Lower lobe of right lung (tissue), 2 donors: Measurements from ENCODE around the gene DDIT4L. TPM values are rescaled to one million over a fixed set of nuclear protein-coding genes. Genes with fewer than 3 reads are reported as not detected.

Experiments used
- ATAC-seq, 2 donors: fragments of 200-7000 bp; cut with Tn5 transposase; one replicate each; pipeline ENCODE4 v1.9.1; 2020 to 2022; ENCODE audit warnings: mild to moderate bottlenecking in 2 of 2, moderate library complexity in 2 of 2
- DNase-seq: peaks from one replicate; pipeline ENCODE4 v3.0.0-alpha.2; 2020
- H3K27ac ChIP-seq: fragments of 200-600 bp; one replicate; pipeline ENCODE4 v1.8.0; 2022
- H3K27me3 ChIP-seq: fragments of 200-600 bp; one replicate; pipeline ENCODE4 v1.8.0; 2022; ENCODE audit warnings: low read depth
- H3K36me3 ChIP-seq: fragments of 200-600 bp; one replicate; pipeline ENCODE4 v1.8.0; 2022; ENCODE audit warnings: mild to moderate bottlenecking
- H3K4me1 ChIP-seq: fragments of 200-600 bp; one replicate; pipeline ENCODE4 v1.8.0; 2022
- H3K4me3 ChIP-seq: fragments of 200-600 bp; one replicate; pipeline ENCODE4 v1.8.0; 2022; ENCODE audit warnings: mild to moderate bottlenecking
- H3K9me3 ChIP-seq: fragments of 200-600 bp; one replicate; pipeline ENCODE4 v1.8.0; 2022
- intact Hi-C: fragments of 100-400 bp; cut with DNase I; formaldehyde crosslinking; loops from one replicate; pipeline ENCODE4 v1.11.0; 2022
- total RNA-seq: library from RNA; stranded (reverse); fragmentation: NEBNext Ultra II Directional; extraction: Animal tissue kit (Norgen Biotek cat#: 25700); gene quantifications from one replicate; pipeline ENCODE4 v1.2.1, GENCODE V29; 2021
- TF ChIP-seq, protein P1 (sequence below): fragments of 200-600 bp; IDR thresholded peaks from one replicate; pipeline ENCODE4 v1.8.0; 2022; ENCODE audit warnings: antibody characterized with exemption, mild to moderate bottlenecking
- donor health status: DM: no; HTN: yes; CAD: no; lungs with severe emphysema.

DDIT4L gene
- total RNA-seq, 1 donor from 2014 or later, result 0.92 TPM

DNA sequence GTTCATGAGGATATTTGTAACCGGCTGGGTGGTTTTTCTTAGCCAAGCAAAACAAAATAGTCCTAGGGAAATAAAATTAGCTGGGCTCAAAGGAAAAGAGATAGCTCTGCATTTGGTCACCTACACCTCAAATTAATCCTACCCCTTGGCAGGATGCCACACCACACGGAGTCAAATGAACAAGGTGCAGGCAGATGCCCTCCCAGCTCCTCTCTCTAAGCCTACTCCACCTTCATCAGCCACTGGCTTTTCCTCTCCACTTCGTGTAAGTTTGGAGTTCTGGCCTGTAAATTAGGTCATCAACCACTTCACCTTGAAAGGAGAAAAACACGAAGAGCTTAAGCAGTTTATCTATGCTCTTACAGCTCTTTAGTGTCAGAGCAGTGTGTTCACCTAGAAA, 1.4 kb downstream of the DDIT4L start:
- TF ChIP-seq, protein P1, sequence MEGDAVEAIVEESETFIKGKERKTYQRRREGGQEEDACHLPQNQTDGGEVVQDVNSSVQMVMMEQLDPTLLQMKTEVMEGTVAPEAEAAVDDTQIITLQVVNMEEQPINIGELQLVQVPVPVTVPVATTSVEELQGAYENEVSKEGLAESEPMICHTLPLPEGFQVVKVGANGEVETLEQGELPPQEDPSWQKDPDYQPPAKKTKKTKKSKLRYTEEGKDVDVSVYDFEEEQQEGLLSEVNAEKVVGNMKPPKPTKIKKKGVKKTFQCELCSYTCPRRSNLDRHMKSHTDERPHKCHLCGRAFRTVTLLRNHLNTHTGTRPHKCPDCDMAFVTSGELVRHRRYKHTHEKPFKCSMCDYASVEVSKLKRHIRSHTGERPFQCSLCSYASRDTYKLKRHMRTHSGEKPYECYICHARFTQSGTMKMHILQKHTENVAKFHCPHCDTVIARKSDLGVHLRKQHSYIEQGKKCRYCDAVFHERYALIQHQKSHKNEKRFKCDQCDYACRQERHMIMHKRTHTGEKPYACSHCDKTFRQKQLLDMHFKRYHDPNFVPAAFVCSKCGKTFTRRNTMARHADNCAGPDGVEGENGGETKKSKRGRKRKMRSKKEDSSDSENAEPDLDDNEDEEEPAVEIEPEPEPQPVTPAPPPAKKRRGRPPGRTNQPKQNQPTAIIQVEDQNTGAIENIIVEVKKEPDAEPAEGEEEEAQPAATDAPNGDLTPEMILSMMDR, result no peak
- intact Hi-C loops, result no loop called here

DNA sequence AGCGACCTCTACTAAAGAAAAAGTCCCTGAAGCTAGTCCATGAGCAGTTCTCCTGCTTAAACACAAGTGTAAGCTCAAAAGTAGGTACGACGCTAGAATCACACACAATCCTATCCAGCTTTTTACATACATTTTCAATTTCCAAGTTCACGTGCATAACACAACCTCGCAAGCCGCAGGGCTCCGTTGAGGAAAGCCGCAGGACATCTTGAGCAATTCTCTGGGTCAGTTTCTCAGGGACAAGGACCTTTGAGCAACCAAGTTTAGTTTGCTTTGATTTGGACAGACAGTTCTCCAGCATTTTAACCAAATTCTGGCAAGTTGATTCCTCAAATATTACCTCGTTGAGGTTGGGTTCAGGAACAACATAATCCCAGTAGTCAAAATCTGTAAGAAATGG, 2.5 kb downstream of the DDIT4L start:
- ATAC-seq (no peak), DNase-seq (no peak)
- no peak overlapping the region for H3K4me3 ChIP-seq
- H3K9me3 ChIP-seq, result no peaks in the 10 kb centered on the region
- peaks cover 5% of the 10 kb centered on the region for H3K4me1 ChIP-seq
- H3K27ac ChIP-seq, result no peak overlapping the region
- intact Hi-C loops, result no loop called here
- H3K36me3 ChIP-seq, result no peaks in the 10 kb centered on the region
- peaks cover 5% of the 10 kb centered on the region for H3K27me3 ChIP-seq
- TF ChIP-seq, protein P1, result no peak

More for the DNA sequence above, 1.4 kb downstream of the DDIT4L start:
- no peaks in the 10 kb centered on the region for H3K36me3 ChIP-seq
- H3K4me3 ChIP-seq, result no peak overlapping the region
- ATAC-seq (no peak), DNase-seq (no peak)
- peaks cover 5% of the 10 kb centered on the region for H3K27me3 ChIP-seq
- H3K9me3 ChIP-seq, result no peaks in the 10 kb centered on the region
- H3K4me1 ChIP-seq, result peaks cover 5% of the 10 kb centered on the region
- no peak overlapping the region for H3K27ac ChIP-seq

DNA sequence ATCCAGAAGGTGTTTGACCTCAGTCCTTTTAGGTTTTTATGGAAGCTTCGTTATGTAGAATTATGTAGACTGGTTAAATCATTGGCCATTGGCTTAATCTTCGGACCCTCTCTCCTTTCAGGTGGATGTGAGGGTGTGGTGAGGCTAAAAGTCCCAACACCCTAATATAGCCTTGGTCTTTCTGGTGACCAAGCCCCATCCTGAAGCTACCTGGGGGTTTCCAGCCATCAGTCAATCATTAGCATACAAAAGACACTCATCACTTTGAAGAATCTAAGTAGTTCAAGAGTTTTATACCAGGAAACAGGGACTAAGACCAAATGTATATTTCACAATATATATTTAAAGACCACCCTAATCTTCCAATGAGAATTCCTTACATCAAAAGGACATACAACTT, 5.5 kb downstream of the DDIT4L start:
- Histone ChIP-seq H3K27ac (no peak overlapping the region), H3K9me3 (no peaks in the 10 kb centered on the region), H3K27me3 (no peaks in the 10 kb centered on the region), H3K4me3 (no peak overlapping the region), H3K4me1 (peaks cover 5% of the 10 kb centered on the region), H3K36me3 (no peaks in the 10 kb centered on the region)
- intact Hi-C loops, result no loop called here
- ATAC-seq, result no peak
- TF ChIP-seq, protein P1, result no peak
- no peak for DNase-seq

DNA sequence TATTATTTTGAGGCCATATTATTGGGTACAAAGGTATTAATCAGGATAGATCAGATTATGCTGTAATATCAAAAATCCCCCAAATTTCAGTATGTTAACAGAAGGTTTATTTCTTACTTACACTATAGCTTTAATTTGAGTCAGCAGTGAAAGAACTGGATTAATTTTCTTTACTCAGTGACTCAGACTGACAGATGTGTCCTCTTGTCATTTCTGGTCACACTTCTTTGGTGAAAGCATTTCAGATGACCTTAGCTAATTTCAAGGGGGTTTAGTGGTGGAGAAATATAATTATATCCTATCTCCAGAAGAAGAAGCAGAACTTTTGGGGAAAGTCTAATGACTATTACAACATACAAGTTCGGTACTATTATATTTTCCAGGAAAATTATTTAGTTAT, 12.4 kb downstream of the DDIT4L start:
- Histone ChIP-seq H3K4me1 (no peaks in the 10 kb centered on the region), H3K27ac (no peak overlapping the region), H3K27me3 (no peaks in the 10 kb centered on the region), H3K36me3 (no peaks in the 10 kb centered on the region), H3K9me3 (no peaks in the 10 kb centered on the region), H3K4me3 (no peak overlapping the region)
- no peak for DNase-seq
- intact Hi-C loops, result no loop called here
- TF ChIP-seq, protein P1, result no peak
- ATAC-seq, result no peak

DNA sequence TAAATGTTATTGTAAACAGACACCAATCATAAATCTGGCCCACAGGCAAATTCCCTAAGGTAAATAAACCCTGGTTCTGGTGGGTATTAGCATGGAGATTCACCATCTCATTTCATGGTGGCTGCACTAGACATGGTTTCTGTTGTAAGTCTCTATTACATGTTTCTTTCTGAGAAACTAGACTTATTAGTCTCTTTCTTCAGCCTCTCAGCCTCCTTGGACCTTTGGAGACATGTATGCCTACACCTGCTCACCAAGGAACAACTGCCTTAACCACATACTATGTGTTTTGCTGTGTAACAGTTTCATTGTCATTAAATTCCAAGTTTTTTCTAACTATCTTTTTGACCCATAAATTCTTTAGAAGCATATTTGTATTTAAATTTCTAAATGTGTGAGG, 13.1 kb downstream of the DDIT4L start:
- Histone ChIP-seq H3K27me3 (no peaks in the 10 kb centered on the region), H3K4me1 (no peaks in the 10 kb centered on the region), H3K27ac (no peak overlapping the region), H3K4me3 (no peak overlapping the region), H3K36me3 (no peaks in the 10 kb centered on the region), H3K9me3 (no peaks in the 10 kb centered on the region)
- intact Hi-C loops, result no loop called here
- no peak for ATAC-seq
- no peak for DNase-seq
- TF ChIP-seq, protein P1, result no peak

DNA sequence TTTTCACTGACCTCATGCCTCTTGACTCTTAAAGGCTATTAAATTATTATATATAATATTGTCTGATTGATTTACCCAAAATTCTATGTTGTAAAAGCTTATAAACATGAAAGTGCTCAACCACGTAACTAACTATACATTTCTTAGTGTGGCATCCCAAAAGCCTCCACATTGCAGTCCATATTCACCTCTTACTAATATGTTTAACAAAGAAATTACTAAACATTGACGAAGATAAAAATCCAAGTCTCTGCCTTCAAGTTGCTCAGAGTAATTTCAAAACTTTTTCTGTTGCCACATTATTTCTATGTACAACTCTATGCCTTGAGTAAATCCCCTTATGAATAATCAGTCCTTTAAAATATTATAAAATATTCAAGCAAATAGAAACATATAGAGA, 14.4 kb downstream of the DDIT4L start:
- no peak overlapping the region for H3K27ac ChIP-seq
- H3K4me3 ChIP-seq, result no peak overlapping the region
- TF ChIP-seq, protein P1, result no peak
- intact Hi-C loops, result no loop called here
- no peak for DNase-seq
- H3K27me3 ChIP-seq, result no peaks in the 10 kb centered on the region
- no peaks in the 10 kb centered on the region for H3K9me3 ChIP-seq
- no peaks in the 10 kb centered on the region for H3K4me1 ChIP-seq
- H3K36me3 ChIP-seq, result no peaks in the 10 kb centered on the region
- ATAC-seq, result no peak
